ENCODE results near the gene TRAF1. TPM values are rescaled to one million over a fixed set of nuclear protein-coding genes. Genes with fewer than 3 reads are reported as not detected.

TRAF1 gene
- total and polyA plus RNA-seq, 2 of the 13 experiments (the other 11 are each of a cell fraction or from before 2014, with no cell fraction given): 0.44 to 1.0 TPM

DNA sequence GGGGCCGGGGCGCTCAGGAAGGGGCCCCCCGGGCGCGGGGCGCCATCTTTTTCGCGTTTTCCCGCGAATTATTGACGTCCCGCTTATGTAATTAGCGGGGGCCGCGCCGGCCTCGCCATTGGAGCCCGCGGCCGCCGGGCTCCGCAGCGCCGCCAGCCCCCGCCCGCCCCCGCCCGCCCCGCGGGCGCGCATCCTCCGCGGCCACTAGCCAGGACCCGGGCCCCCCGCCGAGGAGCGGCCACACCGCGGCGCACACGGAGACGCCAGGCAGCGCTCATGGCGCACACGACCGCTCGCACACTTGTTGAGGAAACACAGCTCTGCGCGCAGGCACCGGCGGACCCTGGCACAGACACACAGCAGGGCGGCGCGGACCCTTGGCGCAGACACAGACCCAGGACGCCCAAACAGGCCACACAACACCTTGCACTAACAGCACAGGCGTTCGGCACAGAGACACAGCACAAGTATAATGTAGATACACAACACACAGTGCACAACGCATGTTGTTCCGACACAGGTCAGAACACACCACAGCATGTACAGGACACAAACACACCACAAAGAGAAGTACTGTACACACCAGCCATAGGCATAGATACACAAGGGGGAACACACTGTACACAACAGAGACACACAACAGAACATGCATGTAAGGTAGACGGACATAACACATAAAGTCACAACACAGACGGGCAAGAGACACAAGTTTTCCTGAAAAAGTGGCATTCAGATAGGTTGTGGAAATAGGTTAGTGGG is 49.1 kb downstream of the TRAF1 start (continued):
- TF ChIP-seq ZNF331 (CRISPR knock-in tag; IDR thresholded peaks at IDR 0.05) (peak; percentile 36), SP140L (CRISPR knock-in tag; IDR thresholded peaks at IDR 0.05; ENCODE audit: borderline replicate concordance) (no peak), ZNF678 (CRISPR knock-in tag; IDR thresholded peaks at IDR 0.05) (no peak), ZNF816 (CRISPR knock-in tag; IDR thresholded peaks at IDR 0.05; ENCODE audit: borderline replicate concordance) (no peak), PLSCR1 (CRISPR knock-in tag; IDR thresholded peaks at IDR 0.05; ENCODE audit: borderline replicate concordance) (no peak), ZNF720 (CRISPR knock-in tag; IDR thresholded peaks at IDR 0.05) (no peak), ZFAT (CRISPR knock-in tag; conservative IDR thresholded peaks at IDR 0.05) (no peak), RFX1 (IDR thresholded peaks at IDR 0.05) (no peak), KMT2A (CRISPR knock-in tag; IDR thresholded peaks at IDR 0.05) (peak; percentile 81), TRIM22 (IDR thresholded peaks at IDR 0.05) (no peak), PHF8 (CRISPR knock-in tag; IDR thresholded peaks at IDR 0.05) (peak; percentile 75), ADNP (CRISPR knock-in tag; IDR thresholded peaks at IDR 0.05) (no peak), ZNF615 (CRISPR knock-in tag; IDR thresholded peaks at IDR 0.05; ENCODE audit: borderline replicate concordance) (no peak), ZNF780A (CRISPR knock-in tag; IDR thresholded peaks at IDR 0.05) (no peak), RELA (CRISPR knock-in tag; IDR thresholded peaks at IDR 0.05) (0 out of 2 replicates have a peak, but pooled peaks have one; percentile 57), ZNF605 (CRISPR knock-in tag; IDR thresholded peaks at IDR 0.05) (no peak), KDM4B (CRISPR knock-in tag; IDR thresholded peaks at IDR 0.05) (0 out of 2 replicates have a peak, but pooled peaks have one; percentile 55)
- TF ChIP-seq, protein P1, sequence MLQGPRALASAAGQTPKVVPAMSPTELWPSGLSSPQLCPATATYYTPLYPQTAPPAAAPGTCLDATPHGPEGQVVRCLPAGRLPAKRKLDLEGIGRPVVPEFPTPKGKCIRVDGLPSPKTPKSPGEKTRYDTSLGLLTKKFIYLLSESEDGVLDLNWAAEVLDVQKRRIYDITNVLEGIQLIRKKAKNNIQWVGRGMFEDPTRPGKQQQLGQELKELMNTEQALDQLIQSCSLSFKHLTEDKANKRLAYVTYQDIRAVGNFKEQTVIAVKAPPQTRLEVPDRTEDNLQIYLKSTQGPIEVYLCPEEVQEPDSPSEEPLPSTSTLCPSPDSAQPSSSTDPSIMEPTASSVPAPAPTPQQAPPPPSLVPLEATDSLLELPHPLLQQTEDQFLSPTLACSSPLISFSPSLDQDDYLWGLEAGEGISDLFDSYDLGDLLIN (CRISPR knock-in tag; IDR thresholded peaks at IDR 0.05; ENCODE audit: borderline replicate concordance): peak; percentile 77; the same call in 1 of the 2 replicates
- TF ChIP-seq, protein P2, sequence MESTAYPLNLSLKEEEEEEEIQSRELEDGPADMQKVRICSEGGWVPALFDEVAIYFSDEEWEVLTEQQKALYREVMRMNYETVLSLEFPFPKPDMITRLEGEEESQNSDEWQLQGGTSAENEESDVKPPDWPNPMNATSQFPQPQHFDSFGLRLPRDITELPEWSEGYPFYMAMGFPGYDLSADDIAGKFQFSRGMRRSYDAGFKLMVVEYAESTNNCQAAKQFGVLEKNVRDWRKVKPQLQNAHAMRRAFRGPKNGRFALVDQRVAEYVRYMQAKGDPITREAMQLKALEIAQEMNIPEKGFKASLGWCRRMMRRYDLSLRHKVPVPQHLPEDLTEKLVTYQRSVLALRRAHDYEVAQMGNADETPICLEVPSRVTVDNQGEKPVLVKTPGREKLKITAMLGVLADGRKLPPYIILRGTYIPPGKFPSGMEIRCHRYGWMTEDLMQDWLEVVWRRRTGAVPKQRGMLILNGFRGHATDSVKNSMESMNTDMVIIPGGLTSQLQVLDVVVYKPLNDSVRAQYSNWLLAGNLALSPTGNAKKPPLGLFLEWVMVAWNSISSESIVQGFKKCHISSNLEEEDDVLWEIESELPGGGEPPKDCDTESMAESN (CRISPR knock-in tag; conservative IDR thresholded peaks at IDR 0.05): no peak
- TF ChIP-seq, protein P3, sequence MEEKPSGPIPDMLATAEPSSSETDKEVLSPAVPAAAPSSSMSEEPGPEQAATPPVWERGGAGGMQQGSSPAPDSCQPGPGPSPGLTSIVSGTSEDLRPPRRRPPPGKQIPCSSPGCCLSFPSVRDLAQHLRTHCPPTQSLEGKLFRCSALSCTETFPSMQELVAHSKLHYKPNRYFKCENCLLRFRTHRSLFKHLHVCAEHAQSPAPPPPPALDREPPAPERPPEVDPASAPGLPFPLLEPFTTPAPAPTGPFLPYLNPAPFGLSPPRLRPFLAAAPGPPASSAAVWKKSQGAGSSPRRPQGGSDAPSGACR (CRISPR knock-in tag; IDR thresholded peaks at IDR 0.05): 0 out of 2 replicates have a peak, but pooled peaks have one; percentile 42
- TF ChIP-seq, protein P4, sequence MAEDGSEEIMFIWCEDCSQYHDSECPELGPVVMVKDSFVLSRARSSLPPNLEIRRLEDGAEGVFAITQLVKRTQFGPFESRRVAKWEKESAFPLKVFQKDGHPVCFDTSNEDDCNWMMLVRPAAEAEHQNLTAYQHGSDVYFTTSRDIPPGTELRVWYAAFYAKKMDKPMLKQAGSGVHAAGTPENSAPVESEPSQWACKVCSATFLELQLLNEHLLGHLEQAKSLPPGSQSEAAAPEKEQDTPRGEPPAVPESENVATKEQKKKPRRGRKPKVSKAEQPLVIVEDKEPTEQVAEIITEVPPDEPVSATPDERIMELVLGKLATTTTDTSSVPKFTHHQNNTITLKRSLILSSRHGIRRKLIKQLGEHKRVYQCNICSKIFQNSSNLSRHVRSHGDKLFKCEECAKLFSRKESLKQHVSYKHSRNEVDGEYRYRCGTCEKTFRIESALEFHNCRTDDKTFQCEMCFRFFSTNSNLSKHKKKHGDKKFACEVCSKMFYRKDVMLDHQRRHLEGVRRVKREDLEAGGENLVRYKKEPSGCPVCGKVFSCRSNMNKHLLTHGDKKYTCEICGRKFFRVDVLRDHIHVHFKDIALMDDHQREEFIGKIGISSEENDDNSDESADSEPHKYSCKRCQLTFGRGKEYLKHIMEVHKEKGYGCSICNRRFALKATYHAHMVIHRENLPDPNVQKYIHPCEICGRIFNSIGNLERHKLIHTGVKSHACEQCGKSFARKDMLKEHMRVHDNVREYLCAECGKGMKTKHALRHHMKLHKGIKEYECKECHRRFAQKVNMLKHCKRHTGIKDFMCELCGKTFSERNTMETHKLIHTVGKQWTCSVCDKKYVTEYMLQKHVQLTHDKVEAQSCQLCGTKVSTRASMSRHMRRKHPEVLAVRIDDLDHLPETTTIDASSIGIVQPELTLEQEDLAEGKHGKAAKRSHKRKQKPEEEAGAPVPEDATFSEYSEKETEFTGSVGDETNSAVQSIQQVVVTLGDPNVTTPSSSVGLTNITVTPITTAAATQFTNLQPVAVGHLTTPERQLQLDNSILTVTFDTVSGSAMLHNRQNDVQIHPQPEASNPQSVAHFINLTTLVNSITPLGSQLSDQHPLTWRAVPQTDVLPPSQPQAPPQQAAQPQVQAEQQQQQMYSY (CRISPR knock-in tag; IDR thresholded peaks at IDR 0.05): 0 out of 2 replicates have a peak, but pooled peaks have one; percentile 13

Measured in HepG2 (cell line).